ENCODE data around the gene RASL11B.

The RASL11B gene

GRCh38 chr4:52915730-52916300 is 53.7 kb downstream of the RASL11B start:
- no peaks in the 10 kb centered on the region for H3K36me3 ChIP-seq (replicated peaks; ENCODE audit: low read depth, low read length)
- no peak overlapping the region for H2AFZ ChIP-seq (ENCODE audit: low read depth, low read length)

More at GRCh38 chr4:52915730-52916300, 53.7 kb downstream of the RASL11B start:
- Histone ChIP-seq H3K9me3 (ENCODE audit: insufficient read depth, low read length) (no peaks in the 10 kb centered on the region), H3K4me3 (ENCODE audit: low read length) (no peak overlapping the region), H3K4me2 (ENCODE audit: low read length) (no peak overlapping the region), H4K20me1 (ENCODE audit: insufficient read depth, low read length) (no peaks in the 10 kb centered on the region), H3K27ac (ENCODE audit: low read length) (no peak overlapping the region), H3K27me3 (ENCODE audit: low read depth, low read length) (no peaks in the 10 kb centered on the region), H3K9ac (ENCODE audit: low read length) (no peak overlapping the region), H3K4me1 (ENCODE audit: low read length) (no peaks in the 10 kb centered on the region), H3K79me2 (ENCODE audit: low read length) (no peaks in the 10 kb centered on the region)
- no peak for TF ChIP-seq CTCF (IDR thresholded peaks at IDR 0.05; ENCODE audit: low read depth, low read length)
- no peak for TF ChIP-seq EZH2phosphoT487 (IDR thresholded peaks at IDR 0.05; ENCODE audit: low read depth)

Data from OCI-LY3 (cell line).